Activated B cell treated with CpG ODN at 0.5 μM for 24 hours (primary cell): Measurements from ENCODE around the gene CLSTN1. TPM values are rescaled to one million over a fixed set of nuclear protein-coding genes. Genes with fewer than 3 reads are reported as not detected.
"Not testable (repeated sequence)": the region's sequence is repeated elsewhere in the genome, so short reads cannot be mapped to it uniquely, and the experiment has no call there.

Experiments
- ATAC-seq: fragments of 200-7000 bp; cut with Tn5 transposase; one replicate; pipeline ENCODE4 v1.10.0; 2021; ENCODE audit warnings: low read depth, mild to moderate bottlenecking, moderate library complexity
- CTCF ChIA-PET: fragments of 350-600 bp; sonication (Branson Sonifier 250); formaldehyde crosslinking; loops from one replicate; lab custom pipeline; 2021; ENCODE audit warnings: antibody characterized with exemption; lab: Charles Lee
- POLR2A ChIA-PET: fragments of 350-600 bp; sonication (Branson Sonifier 250); formaldehyde crosslinking; loops from one replicate; lab custom pipeline; 2021; ENCODE audit warnings: antibody characterized with exemption; lab: Charles Lee
- DNase-seq: peaks from one replicate; pipeline ENCODE4 v3.0.0; 2022
- H3K27ac Mint-ChIP-seq: one replicate; pipeline ENCODE4 v1.8.0; 2020; ENCODE audit warnings: mixed read lengths
- H3K27me3 Mint-ChIP-seq: one replicate; pipeline ENCODE4 v1.8.0; 2021; ENCODE audit warnings: mixed read lengths
- H3K36me3 Mint-ChIP-seq: one replicate; pipeline ENCODE4 v1.8.0; 2021; ENCODE audit warnings: low read depth, mixed read lengths
- H3K4me1 Mint-ChIP-seq: one replicate; pipeline ENCODE4 v1.8.0; 2021; ENCODE audit warnings: mixed read lengths
- H3K4me3 Mint-ChIP-seq: one replicate; pipeline ENCODE4 v1.8.0; 2020; ENCODE audit warnings: mild to moderate bottlenecking, mixed read lengths
- H3K9me3 Mint-ChIP-seq: one replicate; pipeline ENCODE4 v1.8.0; 2020; ENCODE audit warnings: mixed read lengths
- intact Hi-C: fragments of 100-400 bp; cut with micrococcal nuclease; formaldehyde crosslinking; loops from one replicate; pipeline ENCODE4 v1.15.1; 2024
- total RNA-seq: library from RNA; stranded (reverse); gene quantifications from 2 replicates; pipeline ENCODE4 v1.2.3, GENCODE V29; 2022
- TF ChIP-seq, protein P1 (sequence below): fragments of 200-600 bp; IDR thresholded peaks from one replicate; pipeline ENCODE4 v1.8.0; 2022; ENCODE audit warnings: antibody characterized with exemption, mild to moderate bottlenecking

The CLSTN1 gene
- total RNA-seq, 1 donor from 2014 or later, result 50.7 TPM

DNA sequence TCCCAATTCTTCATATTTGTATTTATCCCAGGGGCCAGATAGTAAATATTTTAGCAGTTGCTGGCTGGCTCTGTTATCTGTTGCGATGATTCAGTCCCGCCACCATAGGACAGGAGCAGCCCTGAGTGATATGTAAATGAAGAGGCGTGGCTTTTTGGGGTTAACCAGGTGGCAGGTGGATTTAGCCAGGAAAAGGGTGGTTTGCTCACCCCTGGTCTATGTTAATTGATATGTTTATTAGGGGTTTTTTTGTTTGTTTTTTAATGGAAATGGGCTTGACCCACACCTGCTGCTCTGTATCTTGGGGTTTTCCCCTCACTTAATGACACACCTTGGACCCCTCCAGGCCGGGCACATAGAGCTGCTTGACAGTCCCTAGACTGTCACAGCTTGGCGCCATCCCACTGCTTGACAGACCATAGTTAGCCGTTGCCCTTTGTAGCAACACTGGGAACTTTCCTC lies 109.5 kb downstream of the CLSTN1 start:
- Mint-ChIP-seq H3K27ac (peak overlapping the region; percentile 78), H3K36me3 (peaks cover 74% of the 10 kb centered on the region), H3K27me3 (no peaks in the 10 kb centered on the region), H3K4me3 (peak overlapping the region; percentile 38), H3K9me3 (no peaks in the 10 kb centered on the region), H3K4me1 (peaks cover 43% of the 10 kb centered on the region)
- ATAC-seq (peak; percentile 19), DNase-seq (no peak)
- ChIA-PET CTCF (interaction anchor here (4.3 kb wide), 1 partner anchor 99 kb away, joined by 15 read pairs; no protein-coding TSS in a partner anchor), POLR2A (interaction anchor here (0.6 to 1.6 kb wide), 2 partner anchors 59 to 84 kb away, joined by 5 read pairs; no protein-coding TSS in a partner anchor)
- TF ChIP-seq, protein P1, sequence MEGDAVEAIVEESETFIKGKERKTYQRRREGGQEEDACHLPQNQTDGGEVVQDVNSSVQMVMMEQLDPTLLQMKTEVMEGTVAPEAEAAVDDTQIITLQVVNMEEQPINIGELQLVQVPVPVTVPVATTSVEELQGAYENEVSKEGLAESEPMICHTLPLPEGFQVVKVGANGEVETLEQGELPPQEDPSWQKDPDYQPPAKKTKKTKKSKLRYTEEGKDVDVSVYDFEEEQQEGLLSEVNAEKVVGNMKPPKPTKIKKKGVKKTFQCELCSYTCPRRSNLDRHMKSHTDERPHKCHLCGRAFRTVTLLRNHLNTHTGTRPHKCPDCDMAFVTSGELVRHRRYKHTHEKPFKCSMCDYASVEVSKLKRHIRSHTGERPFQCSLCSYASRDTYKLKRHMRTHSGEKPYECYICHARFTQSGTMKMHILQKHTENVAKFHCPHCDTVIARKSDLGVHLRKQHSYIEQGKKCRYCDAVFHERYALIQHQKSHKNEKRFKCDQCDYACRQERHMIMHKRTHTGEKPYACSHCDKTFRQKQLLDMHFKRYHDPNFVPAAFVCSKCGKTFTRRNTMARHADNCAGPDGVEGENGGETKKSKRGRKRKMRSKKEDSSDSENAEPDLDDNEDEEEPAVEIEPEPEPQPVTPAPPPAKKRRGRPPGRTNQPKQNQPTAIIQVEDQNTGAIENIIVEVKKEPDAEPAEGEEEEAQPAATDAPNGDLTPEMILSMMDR, result no peak
- intact Hi-C loops, result no loop called here

DNA sequence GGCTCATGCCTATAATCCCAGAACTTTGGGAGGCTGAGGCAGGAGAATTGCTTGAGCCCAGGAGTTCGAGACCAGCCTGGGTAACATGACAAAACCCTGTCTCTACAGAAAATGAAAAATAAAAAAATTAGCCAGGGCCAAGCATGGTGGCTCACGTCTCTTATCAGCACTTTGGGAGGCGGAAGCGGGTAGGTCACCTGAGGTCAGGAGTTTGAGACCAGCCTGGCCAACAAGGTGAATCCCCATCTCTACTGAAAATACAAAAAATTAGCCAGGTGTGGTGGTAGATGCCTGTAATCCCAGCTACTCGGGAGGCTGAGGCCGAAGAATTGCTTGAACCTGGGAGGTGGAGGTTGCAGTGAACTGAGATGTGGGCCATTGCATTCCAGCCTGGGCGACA lies 111.0 kb downstream of the CLSTN1 start:
- H3K4me3 Mint-ChIP-seq, H3K27me3 Mint-ChIP-seq, H3K9me3 Mint-ChIP-seq, intact Hi-C loops, DNase-seq, H3K27ac Mint-ChIP-seq, ATAC-seq: not testable (repeated sequence)
- CTCF ChIA-PET, result interaction anchor here (1.7 kb wide), 1 partner anchor 86 kb away, joined by 8 read pairs; no protein-coding TSS in a partner anchor
- POLR2A ChIA-PET, result interaction anchor here (0.8 kb wide), 1 partner anchor 84 kb away, joined by 3 read pairs; no protein-coding TSS in a partner anchor
- H3K4me1 Mint-ChIP-seq, result peaks cover 39% of the 10 kb centered on the region
- H3K36me3 Mint-ChIP-seq, result peaks cover 71% of the 10 kb centered on the region

DNA sequence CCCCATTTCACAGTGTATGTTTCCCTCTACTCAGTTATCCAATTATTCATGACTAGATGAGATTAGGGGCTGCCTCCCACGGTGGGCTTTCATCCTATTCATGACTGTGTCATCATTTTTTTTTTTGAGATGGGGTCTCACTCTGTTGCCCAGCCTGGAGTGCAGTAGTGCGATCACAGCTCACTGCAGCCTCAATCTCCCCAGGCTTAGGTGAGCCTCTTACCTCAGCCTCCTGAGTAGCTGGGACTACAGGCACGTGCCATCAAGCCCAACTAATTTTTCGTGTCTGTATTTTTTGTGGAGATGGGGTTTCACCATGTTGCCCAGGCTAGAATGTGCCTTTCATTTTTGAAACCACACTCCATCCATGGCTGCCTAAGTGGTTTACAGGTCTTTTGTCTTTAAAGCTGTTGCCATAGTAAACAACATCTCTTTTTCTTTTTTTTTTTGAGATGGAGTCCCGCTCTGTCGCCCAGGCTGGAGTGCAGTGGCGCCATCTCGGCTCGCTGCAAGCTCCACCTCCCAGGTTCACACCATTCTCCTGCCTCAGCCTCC lies 112.2 kb downstream of the CLSTN1 start:
- Mint-ChIP-seq H3K4me1 (peaks cover 30% of the 10 kb centered on the region), H3K27ac (no peak overlapping the region), H3K9me3 (no peaks in the 10 kb centered on the region), H3K4me3 (no peak overlapping the region), H3K36me3 (peaks cover 67% of the 10 kb centered on the region), H3K27me3 (no peaks in the 10 kb centered on the region)
- TF ChIP-seq, protein P1, result no peak
- DNase-seq (no peak), ATAC-seq (no peak)
- CTCF ChIA-PET, result interaction anchor here (0.8 to 1.7 kb wide), 2 partner anchors 9 to 85 kb away, joined by 3 to 8 read pairs; no protein-coding TSS in a partner anchor
- POLR2A ChIA-PET, result interaction anchor here (0.5 kb wide), 1 partner anchor 64 kb away, joined by 5 read pairs; no protein-coding TSS in a partner anchor
- intact Hi-C loops, result no loop called here

DNA sequence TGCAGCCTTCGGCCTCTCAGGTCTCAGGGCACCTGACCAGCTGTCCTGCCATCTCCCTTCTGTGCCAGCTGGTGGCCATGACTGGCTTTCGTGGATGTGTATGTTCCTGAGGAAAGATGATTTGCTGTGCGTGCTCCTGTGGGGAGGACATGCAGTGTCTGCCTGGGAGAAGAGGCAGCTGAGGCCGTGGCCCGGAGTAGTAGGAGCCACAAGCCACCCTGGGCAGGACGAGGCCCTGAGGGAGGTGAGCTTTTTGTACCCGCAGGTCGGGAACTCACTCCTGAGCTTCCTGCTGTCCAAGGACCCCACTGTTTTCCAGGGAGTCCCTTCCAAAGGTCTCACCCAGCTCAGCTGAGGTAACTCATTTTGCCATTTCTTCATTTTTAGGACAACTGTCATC lies 113.7 kb downstream of the CLSTN1 start:
- TF ChIP-seq, protein P1, result no peak
- DNase-seq (no peak), ATAC-seq (no peak)
- Mint-ChIP-seq H3K27me3 (no peaks in the 10 kb centered on the region), H3K9me3 (no peaks in the 10 kb centered on the region), H3K27ac (peak overlapping the region; percentile 15), H3K36me3 (peaks cover 65% of the 10 kb centered on the region), H3K4me1 (peaks cover 31% of the 10 kb centered on the region), H3K4me3 (no peak overlapping the region)
- ChIA-PET CTCF (interaction anchor here (0.8 to 1.7 kb wide), 2 partner anchors 11 to 83 kb away, joined by 3 to 7 read pairs; no protein-coding TSS in a partner anchor), POLR2A (interaction anchor here (0.5 to 1.0 kb wide), 2 partner anchors 44 to 55 kb away, joined by 3 to 4 read pairs; no protein-coding TSS in a partner anchor)
- intact Hi-C loops, result no loop called here

DNA sequence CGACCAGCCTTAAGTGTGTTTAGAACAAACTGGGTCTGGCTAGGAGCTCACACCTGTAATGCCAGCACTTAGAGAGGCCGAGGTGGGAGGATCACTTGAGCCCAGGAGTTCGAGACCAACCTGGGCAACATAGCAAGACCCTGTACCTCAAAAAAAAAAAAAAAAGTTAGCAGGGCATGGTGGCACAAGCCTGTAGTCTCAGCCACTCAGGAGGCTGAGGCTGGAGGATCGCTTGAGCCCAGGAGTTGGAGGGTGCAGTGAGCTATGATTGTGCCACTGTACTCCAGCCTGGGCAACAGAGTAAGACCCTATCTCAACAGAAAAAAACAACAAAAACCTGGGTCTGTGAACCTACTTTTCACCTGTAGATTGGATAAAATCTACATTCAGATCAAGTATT lies 117.6 kb downstream of the CLSTN1 start:
- Mint-ChIP-seq H3K27ac (peak overlapping the region; percentile 18), H3K27me3 (no peaks in the 10 kb centered on the region), H3K4me3 (no peak overlapping the region), H3K4me1 (peaks cover 51% of the 10 kb centered on the region), H3K36me3 (peaks cover 61% of the 10 kb centered on the region), H3K9me3 (no peaks in the 10 kb centered on the region)
- TF ChIP-seq, protein P1, result no peak
- ATAC-seq (no peak), DNase-seq (no peak)
- intact Hi-C loops, result no loop called here
- CTCF ChIA-PET, result no interaction called here
- POLR2A ChIA-PET, result interaction anchor here (0.7 kb wide), 2 partner anchors 10 to 137 kb away, joined by 3 to 10 read pairs; no protein-coding TSS in a partner anchor
